Activated CD4-positive, alpha-beta T cell treated with anti-CD3 and anti-CD28 coated beads, Interleukin-2, Interleukin-6, amounts not matched to agents 100 ng/mL and 50 ng/mL, durations not matched to agents 16 hours and 8 hours (primary cell): ENCODE measurements around the gene BARX1.
"Not testable (repeated sequence)": the region's sequence is repeated elsewhere in the genome, so short reads cannot be mapped to it uniquely, and the experiment has no call there.

ENCODE experiments used
- DNase-seq: peaks from one replicate; pipeline ENCODE4 v3.0.0-alpha.2; 2020

Gene BARX1

GRCh38 chr9:93964685-93965084 lies 9.5 kb upstream of the BARX1 start:
- DNase-seq = no peak

DNA sequence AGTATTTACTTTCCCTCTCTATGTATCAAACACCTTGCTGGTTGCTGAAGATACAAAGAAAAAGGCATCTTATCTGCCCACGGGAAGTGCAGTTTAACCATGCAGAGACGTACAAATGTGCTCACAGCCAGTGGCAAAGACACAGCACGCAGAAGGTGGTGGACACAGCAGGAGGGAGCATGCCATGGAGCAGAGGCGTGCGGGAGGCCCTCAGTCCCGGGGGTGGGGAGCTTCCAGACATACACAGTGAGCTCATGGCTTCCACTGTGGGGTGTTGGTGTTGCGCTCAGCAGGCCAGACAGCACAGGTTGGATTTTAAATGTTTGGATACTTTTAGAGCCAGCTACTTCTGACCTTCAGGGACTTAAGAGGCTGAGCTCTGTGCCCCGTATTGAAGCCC lies 8.8 kb upstream of the BARX1 start:
- DNase-seq = no peak

- DNase-seq = not testable (repeated sequence)
These were observed 8.3 kb upstream of the BARX1 start for GRCh38 chr9:93963489-93963888.

GRCh38 chr9:93962561-93963440 lies 7.6 kb upstream of the BARX1 start:
- DNase-seq = peak; percentile 85

GRCh38 chr9:93962017-93962416 lies 6.9 kb upstream of the BARX1 start:
- no peak for DNase-seq

GRCh38 chr9:93960971-93961841 lies 6.1 kb upstream of the BARX1 start:
- no peak for DNase-seq

DNA sequence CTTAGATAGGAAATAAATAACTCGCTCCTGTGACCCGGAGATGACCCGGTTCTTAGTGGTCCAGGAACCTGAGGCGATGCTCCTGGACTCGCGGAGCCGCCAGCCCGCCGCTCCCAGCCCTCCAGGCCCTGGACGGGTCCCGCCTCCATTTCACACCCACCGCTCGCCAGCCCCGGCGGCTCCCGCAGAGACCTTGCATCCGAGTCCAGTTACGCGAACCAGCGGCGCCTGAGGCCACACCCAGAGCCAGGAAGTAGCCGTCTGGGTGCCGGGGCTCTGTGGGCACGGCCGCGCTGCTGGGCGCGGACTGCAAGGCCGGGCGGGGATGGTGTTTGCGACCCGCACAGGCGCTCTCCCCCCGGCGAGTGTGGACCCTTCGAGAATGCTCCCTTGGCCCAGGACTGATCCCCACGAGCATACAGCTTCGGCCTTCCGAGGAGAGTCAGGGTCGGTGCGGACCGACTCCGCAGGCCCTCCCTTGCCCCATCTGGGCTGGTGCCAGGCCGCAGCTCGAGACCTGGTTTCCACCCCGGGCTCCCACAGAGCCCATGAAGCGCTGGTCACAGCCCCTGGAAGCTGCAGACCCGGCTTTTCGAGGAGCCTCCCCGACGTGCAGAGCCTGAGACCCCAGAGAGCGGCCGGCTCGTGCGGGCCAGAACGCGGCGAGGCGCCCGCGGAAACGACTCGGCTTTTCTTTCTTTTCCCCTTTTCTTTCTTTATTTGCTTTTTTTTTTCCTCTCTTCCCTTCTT lies 5.2 kb upstream of the BARX1 start:
- no peak for DNase-seq

- DNase-seq = no peak
These were observed 4.6 kb upstream of the BARX1 start for GRCh38 chr9:93959739-93960154.

GRCh38 chr9:93958819-93959682 lies 3.9 kb upstream of the BARX1 start:
- no peak for DNase-seq

DNA sequence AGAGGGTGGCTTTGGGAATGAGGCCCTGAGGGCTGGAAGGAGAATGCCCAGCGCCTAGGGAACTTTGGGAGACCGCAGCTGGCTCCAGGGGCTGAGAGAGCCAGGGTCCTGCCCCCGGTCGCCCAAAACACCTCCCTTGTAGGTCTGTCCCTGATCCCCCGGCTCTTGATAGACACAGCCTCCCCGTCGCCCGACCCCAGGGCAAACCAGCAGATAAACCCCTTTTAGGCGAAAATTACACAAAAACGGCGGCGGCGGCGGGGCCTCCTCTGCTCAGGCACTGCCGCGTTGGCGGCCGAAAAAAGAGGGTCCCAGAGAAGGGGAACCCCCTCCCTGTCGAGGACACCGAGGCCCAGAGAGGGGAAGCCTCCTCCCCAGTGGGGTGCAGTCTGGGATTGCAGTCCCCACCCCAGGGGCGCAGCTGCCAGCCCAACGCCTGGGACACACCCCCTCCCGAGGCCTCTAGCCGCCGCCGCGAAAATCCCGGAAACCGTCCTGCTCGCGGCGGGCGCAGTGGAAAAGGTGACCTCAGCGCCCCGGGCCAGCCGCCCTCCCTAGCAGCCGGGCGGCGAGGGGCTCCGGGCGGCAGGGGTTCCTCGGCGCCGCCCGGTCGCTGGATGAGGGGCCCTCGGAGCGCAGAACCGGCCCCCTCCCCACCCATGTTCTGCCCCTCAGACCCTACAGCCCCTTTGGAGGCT lies 3.1 kb upstream of the BARX1 start:
- no peak for DNase-seq

DNA sequence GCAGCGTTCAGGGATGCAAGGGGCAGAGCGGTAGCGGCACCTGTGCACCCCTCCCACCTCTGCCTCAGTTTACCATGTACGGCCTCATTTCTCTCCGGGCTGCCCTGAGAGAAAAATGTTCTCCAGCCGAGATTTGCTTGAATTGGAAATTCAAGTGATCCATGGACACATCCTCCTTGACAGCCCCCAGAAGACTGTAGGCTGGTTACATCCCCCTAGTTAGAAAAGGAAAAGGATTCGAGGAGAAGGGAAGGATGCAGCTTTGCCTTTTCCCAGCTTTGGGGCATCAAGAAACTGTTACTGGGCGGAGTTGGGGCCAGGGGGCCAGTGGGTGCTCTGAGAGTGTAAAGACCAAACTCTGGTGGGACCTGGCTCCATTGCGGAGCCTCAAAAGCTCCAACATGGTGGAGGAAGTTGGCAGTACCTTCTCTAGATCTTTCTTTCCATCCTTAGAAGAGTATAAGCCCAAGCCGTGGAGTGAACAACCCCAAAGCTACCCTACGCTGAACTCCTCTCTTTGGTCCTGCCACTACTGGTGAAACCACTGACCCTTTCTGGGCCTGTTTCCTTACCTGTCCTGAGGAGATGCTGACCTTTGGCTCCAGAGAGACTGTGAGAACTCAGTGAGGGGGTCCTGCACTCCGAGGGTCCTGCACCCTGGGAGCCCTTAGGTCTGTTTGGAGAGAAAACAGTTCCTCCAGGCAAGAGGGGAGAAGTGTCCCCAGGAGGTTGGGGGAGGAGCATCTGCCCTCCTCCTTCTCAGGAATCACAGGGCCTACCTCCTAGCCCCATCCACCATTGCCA lies 1.0 kb upstream of the BARX1 start:
- DNase-seq = no peak

DNA sequence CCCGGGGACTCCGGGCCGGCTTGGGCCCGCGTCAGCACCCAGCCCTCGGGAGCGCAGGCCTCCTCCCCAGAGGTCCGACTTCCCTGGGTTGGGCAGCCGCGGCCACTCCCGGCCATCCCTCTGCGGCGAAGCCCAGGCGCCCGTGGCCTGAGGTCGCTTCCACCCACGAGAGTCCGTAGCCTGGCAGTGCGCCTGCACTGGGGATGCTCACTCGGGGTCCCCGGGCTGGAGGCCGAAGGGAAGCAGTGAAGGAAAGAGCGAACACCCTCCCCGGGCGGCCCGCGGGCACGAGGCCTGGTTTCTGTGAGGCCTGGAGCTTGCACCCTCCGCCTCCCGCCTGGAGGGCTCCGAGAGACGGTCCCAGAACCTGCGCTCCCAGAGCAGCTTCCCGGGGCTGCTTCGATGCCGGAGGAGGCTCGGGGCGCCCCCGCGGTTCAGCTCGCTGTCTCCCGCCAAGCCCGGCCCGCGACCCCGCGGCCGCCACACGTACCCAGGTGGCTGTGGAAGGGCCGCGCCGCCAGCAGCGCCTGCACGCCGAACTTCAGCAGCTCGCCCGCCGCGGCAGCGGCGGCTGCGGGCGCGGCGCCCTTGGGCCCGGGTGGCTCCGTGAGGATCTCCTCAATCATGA lies 607 bp downstream of the BARX1 start:
- DNase-seq = no peak

DNA sequence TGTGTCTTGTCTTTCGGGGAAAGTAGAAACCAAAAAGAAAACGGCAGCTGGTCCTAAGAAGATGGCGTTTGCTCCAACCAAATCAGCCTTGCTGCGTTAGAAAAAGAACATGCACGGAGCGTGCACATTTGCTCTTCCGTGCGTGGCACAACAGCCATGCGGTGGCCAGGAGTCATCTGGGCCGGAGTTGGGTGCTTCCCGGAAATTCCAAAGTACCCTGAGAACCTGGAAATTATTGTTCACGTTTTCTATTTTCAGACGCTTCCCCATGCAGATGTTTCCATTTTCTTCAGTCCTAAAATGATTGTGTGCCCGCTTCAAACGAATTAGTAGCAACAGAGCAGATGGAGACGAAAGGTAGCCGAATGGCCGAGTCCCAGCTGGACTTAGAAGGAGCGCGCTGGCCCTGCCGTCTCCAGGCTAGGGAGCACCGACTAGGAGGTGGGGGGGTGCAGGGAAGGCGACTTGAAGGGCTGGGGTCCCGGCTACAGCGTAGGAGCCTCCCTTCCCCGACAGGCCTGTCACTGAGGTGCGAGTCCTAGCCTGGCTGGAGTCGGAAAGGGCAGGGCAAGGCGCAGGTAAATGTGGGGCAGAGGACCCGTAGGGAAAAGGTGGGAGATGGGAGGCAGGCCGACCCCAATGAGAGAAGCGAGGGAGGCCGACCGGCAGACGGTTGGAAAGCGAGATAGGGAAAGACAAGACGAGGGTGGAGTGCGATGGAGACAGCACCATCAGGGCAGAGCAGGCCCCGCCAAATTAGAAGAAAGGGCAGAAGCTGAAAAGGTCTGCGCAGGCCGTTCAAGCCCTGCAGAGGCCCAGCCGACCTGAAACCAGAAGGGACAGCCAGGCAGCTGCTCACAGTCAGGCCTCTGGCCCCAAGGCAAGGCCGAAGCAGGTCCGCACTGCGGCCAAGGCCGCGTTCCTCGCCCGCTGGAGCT lies 1.4 kb downstream of the BARX1 start:
- no peak for DNase-seq

- peak; percentile 25 for DNase-seq
These were observed 2.2 kb downstream of the BARX1 start for GRCh38 chr9:93952784-93953495.

DNA sequence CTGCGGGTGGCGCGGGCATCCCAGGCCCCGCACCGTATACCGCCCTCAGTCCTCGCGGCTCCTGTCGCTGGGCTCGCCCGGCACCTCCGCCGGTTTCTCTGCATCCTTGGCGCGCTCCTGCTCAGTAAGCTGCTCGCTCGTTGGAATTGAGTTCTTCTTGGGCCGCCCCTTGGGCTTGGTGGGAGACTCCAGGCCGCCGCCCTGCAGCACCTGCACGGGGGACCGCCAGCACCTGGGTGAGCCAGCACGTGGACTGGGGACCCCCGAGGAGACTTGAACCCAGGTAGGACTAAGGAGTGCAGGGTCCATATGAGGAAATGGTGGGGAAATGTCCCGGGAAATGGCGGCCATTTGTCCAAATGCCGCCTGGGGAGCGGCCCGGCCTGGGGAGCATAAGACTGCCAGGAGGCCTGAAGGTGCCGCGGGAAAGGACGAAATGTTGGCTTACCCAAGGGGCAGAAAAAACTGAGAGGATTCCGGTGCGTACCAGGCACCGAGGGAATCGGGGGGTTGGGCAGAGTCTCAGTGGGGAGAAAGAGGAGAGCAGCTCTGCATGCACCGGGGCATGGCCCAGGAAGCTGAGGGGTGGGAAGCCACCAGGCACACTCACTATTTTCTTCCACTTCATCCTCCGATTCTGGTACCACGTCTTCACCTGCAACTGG lies 2.9 kb downstream of the BARX1 start:
- no peak for DNase-seq

DNA sequence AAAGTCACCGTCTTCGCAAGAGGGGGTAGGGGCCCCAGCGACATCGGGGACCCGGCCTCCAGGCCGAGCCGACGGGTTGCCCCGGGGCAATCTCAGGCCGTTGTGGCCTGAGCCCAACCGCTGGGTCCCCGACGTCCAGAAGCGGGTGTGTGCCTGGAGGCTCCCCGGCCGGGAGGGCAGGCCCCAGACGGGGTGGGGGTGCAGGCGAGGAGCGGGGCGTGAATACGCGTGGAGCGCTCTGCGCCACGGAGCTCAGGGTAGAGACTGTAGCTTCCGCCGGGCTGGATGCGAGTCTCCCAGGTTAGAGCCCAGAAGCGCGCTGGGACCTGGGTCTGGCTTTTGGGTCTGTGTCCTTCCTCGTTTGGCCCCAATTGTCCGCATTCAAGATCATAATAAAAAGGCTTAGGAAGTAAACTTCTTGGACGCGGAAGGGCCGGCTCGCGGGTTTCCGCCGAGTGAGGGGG lies 3.5 kb downstream of the BARX1 start:
- no peak for DNase-seq
